Stomach (tissue), 4 donors: ENCODE measurements around the gene ITGB3.

ENCODE experiments used
- POLR2AphosphoS5 ChIP-seq, 3 donors: sonication (generic); formaldehyde crosslinking; IDR thresholded peaks; one replicate each; pipeline ENCODE4 v1.6.1; 2016; ENCODE audit warnings: antibody characterized with exemption in 3 of 3
- TF ChIP-seq, protein P1 (sequence below), 7 experiments: fragments of 450-650 bp in 4 of 7; fragments of 200-600 bp in 3 of 7; sonication (generic) in 3 of 7; IDR thresholded peaks; one replicate each; pipeline ENCODE4 v1.5.1; 2016 to 2019; ENCODE audit warnings: antibody characterized with exemption in 7 of 7, control low read depth in 2 of 7, mild to moderate bottlenecking in 1 of 7

GRCh38 chr17:47301831-47302230 lies 48.2 kb downstream of the ITGB3 start:
- no peak for TF ChIP-seq POLR2AphosphoS5 (IDR thresholded peaks at IDR 0.05)
- TF ChIP-seq, protein P1, sequence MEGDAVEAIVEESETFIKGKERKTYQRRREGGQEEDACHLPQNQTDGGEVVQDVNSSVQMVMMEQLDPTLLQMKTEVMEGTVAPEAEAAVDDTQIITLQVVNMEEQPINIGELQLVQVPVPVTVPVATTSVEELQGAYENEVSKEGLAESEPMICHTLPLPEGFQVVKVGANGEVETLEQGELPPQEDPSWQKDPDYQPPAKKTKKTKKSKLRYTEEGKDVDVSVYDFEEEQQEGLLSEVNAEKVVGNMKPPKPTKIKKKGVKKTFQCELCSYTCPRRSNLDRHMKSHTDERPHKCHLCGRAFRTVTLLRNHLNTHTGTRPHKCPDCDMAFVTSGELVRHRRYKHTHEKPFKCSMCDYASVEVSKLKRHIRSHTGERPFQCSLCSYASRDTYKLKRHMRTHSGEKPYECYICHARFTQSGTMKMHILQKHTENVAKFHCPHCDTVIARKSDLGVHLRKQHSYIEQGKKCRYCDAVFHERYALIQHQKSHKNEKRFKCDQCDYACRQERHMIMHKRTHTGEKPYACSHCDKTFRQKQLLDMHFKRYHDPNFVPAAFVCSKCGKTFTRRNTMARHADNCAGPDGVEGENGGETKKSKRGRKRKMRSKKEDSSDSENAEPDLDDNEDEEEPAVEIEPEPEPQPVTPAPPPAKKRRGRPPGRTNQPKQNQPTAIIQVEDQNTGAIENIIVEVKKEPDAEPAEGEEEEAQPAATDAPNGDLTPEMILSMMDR (IDR thresholded peaks at IDR 0.05): no peak
